HCT116 (cell line): ENCODE measurements around the gene WHRN. TPM values are rescaled to one million over a fixed set of nuclear protein-coding genes. Genes with fewer than 3 reads are reported as not detected.

Experiments
- total RNA-seq: library from RNA; stranded (reverse); gene quantifications from one replicate; pipeline ENCODE4 v1.2.1, GENCODE V29; 2021; ENCODE audit not compliant: unreplicated experiment

Gene WHRN
- total RNA-seq, 1 experiment from 2014 or later: 12.8 TPM

Other genes starting within 250 kb of the WHRN start
- 5.6 TPM for gene ORM1, start 182.4 kb downstream of the WHRN start, total RNA-seq
- gene ORM2, start 175.6 kb downstream of the WHRN start, total RNA-seq: 0.59 TPM
- gene AKNA, start 117.5 kb downstream of the WHRN start, total RNA-seq: 20.6 TPM
- gene ATP6V1G1, start 82.3 kb upstream of the WHRN start, total RNA-seq: 72.3 TPM
- gene TMEM268, start 105.8 kb upstream of the WHRN start, total RNA-seq: 9.5 TPM
- not detected for gene TEX53, start 152.3 kb upstream of the WHRN start, total RNA-seq
- gene TEX48, start 176.7 kb upstream of the WHRN start, total RNA-seq: not detected